H9 (cell line): ENCODE results near the gene IFT80. TPM values are rescaled to one million over a fixed set of nuclear protein-coding genes. Genes with fewer than 3 reads are reported as not detected.

Source experiments
- DNase-seq: peaks from one replicate; pipeline ENCODE4 v3.0.0-alpha.2; 2017
- H2AFZ ChIP-seq: one replicate; pipeline ENCODE4 v1.6.1; 2013; ENCODE audit warnings: mild to moderate bottlenecking, low read length, control low read depth, moderate library complexity
- H2AK5ac ChIP-seq: 2 replicates; pipeline ENCODE4 v1.6.1; 2013; ENCODE audit warnings: low read length, control low read depth, mixed read lengths; ENCODE audit not compliant: insufficient read length
- H2BK120ac ChIP-seq: one replicate; pipeline ENCODE4 v1.6.1; 2013; ENCODE audit warnings: low read depth, mild to moderate bottlenecking, low read length, control low read depth, inconsistent platforms; ENCODE audit not compliant: poor library complexity, severe bottlenecking
- H2BK12ac ChIP-seq: 2 replicates; pipeline ENCODE4 v1.6.1; 2013; ENCODE audit warnings: low read length, control low read depth, mixed read lengths, low read depth; ENCODE audit not compliant: insufficient read length
- H2BK15ac ChIP-seq: 2 replicates; pipeline ENCODE4 v1.6.1; 2013; ENCODE audit warnings: low read depth, low read length, control low read depth
- H2BK20ac ChIP-seq: one replicate; pipeline ENCODE4 v1.6.1; 2013; ENCODE audit warnings: low read depth, mild to moderate bottlenecking, low read length, control low read depth, inconsistent platforms; ENCODE audit not compliant: poor library complexity, severe bottlenecking
- H2BK5ac ChIP-seq: 2 replicates; pipeline ENCODE4 v1.6.1; 2013; ENCODE audit warnings: low read length, control low read depth, mixed read lengths; ENCODE audit not compliant: insufficient read length
- H3K14ac ChIP-seq: 2 replicates; pipeline ENCODE4 v1.6.1; 2013; ENCODE audit warnings: low read length, control low read depth; ENCODE audit not compliant: insufficient read depth
- H3K18ac ChIP-seq: 2 replicates; pipeline ENCODE4 v1.6.1; 2013; ENCODE audit warnings: low read depth, mild to moderate bottlenecking, mixed read lengths, low read length, control low read depth; ENCODE audit not compliant: insufficient read length
- H3K23ac ChIP-seq: 2 replicates; pipeline ENCODE4 v1.6.1; 2013; ENCODE audit warnings: low read length, control low read depth, mixed read lengths, low read depth; ENCODE audit not compliant: insufficient read length
- H3K23me2 ChIP-seq: 2 replicates; pipeline ENCODE4 v1.6.1; 2013; ENCODE audit warnings: low read depth, mild to moderate bottlenecking, mixed read lengths, low read length, control low read depth; ENCODE audit not compliant: insufficient read length, poor library complexity, severe bottlenecking
- H3K27ac ChIP-seq: 2 replicates; pipeline ENCODE4 v1.5.1; 2013; ENCODE audit warnings: low read length, control low read depth, mixed read lengths, low read depth; ENCODE audit not compliant: insufficient read length
- H3K27me3 ChIP-seq: 2 replicates; pipeline ENCODE4 v1.6.1; 2013; ENCODE audit warnings: low read length, control low read depth, inconsistent platforms; ENCODE audit not compliant: insufficient read depth
- H3K4ac ChIP-seq: 2 replicates; pipeline ENCODE4 v1.6.1; 2013; ENCODE audit warnings: low read depth, mild to moderate bottlenecking, control low read depth, inconsistent platforms, low read length, moderate library complexity
- H3K4me1 ChIP-seq: 2 replicates; pipeline ENCODE4 v1.6.1; 2013; ENCODE audit warnings: low read length, control low read depth, inconsistent platforms; ENCODE audit not compliant: insufficient read depth
- H3K4me2 ChIP-seq: 2 replicates; pipeline ENCODE4 v1.6.1; 2013; ENCODE audit warnings: low read length, control low read depth, mixed read lengths; ENCODE audit not compliant: insufficient read length, insufficient read depth
- H3K56ac ChIP-seq: 2 replicates; pipeline ENCODE4 v1.6.1; 2013; ENCODE audit warnings: low read depth, mild to moderate bottlenecking, mixed read lengths, low read length, control low read depth; ENCODE audit not compliant: insufficient read length
- H3K79me1 ChIP-seq: 2 replicates; pipeline ENCODE4 v1.6.1; 2013; ENCODE audit warnings: low read depth, mild to moderate bottlenecking, moderate library complexity, low read length, control low read depth, inconsistent platforms; ENCODE audit not compliant: insufficient read depth, poor library complexity, severe bottlenecking
- H3K79me2 ChIP-seq: 2 replicates; pipeline ENCODE4 v1.6.1; 2013; ENCODE audit warnings: low read length, control low read depth, inconsistent platforms; ENCODE audit not compliant: insufficient read depth
- H3K9ac ChIP-seq: 2 replicates; pipeline ENCODE4 v1.6.1; 2013; ENCODE audit warnings: low read length, control low read depth, mixed read lengths; ENCODE audit not compliant: insufficient read length; ENCODE audit errors: extremely low read depth
- H3K9me3 ChIP-seq: one replicate; pipeline ENCODE4 v1.6.1; 2013; ENCODE audit warnings: low read depth, low read length, inconsistent platforms; ENCODE audit not compliant: control insufficient read depth
- H3T11ph ChIP-seq: one replicate; pipeline ENCODE4 v1.6.1; 2013; ENCODE audit warnings: mild to moderate bottlenecking, low read length, control low read depth, inconsistent platforms
- H4K20me1 ChIP-seq: one replicate; pipeline ENCODE4 v1.6.1; 2013; ENCODE audit not compliant: control insufficient read depth, insufficient read length, insufficient read depth
- H4K5ac ChIP-seq: 2 replicates; pipeline ENCODE4 v1.6.1; 2013; ENCODE audit warnings: low read depth, mild to moderate bottlenecking, mixed read lengths, low read length, control low read depth; ENCODE audit not compliant: insufficient read length
- H4K8ac ChIP-seq: replicated peaks from 2 replicates; pipeline ENCODE4 v1.6.1; 2013; ENCODE audit warnings: low read length, control low read depth, mixed read lengths, low read depth; ENCODE audit not compliant: insufficient read length
- H4K91ac ChIP-seq: 2 replicates; pipeline ENCODE4 v1.6.1; 2013; ENCODE audit warnings: low read depth, mild to moderate bottlenecking, moderate library complexity, mixed read lengths, low read length, control low read depth; ENCODE audit not compliant: insufficient read length
- H3K27ac Mint-ChIP-seq, 3 experiments: 2 replicates in 2 of 3; 3 replicates in 1 of 3; pipeline ENCODE4 v1.8.0; 2020 to 2021; ENCODE audit warnings: mixed read lengths in 3 of 3, mild to moderate bottlenecking in 1 of 3, moderate library complexity in 1 of 3
- H3K27me3 Mint-ChIP-seq: 2 replicates; pipeline ENCODE4 v1.8.0; 2021; ENCODE audit warnings: low read depth, mild to moderate bottlenecking, moderate library complexity, mixed read lengths
- H3K36me3 Mint-ChIP-seq, 3 experiments: 2 replicates in 2 of 3; 3 replicates in 1 of 3; pipeline ENCODE4 v1.8.0; 2020 to 2021; ENCODE audit warnings: low read depth in 3 of 3, mixed read lengths in 3 of 3; ENCODE audit not compliant: insufficient read depth in 1 of 3
- H3K4me1 Mint-ChIP-seq, 2 experiments: 2 replicates each; pipeline ENCODE4 v1.8.0; 2020; ENCODE audit warnings: mixed read lengths in 2 of 2
- H3K4me3 Mint-ChIP-seq, 2 experiments: 2 replicates in 1 of 2; 3 replicates in 1 of 2; pipeline ENCODE4 v1.8.0; 2020 to 2021; ENCODE audit warnings: mild to moderate bottlenecking in 2 of 2, mixed read lengths in 2 of 2, moderate library complexity in 1 of 2
- H3K9me3 Mint-ChIP-seq, 2 experiments: 2 replicates in 1 of 2; 3 replicates in 1 of 2; pipeline ENCODE4 v1.8.0; 2020; ENCODE audit warnings: mild to moderate bottlenecking in 2 of 2, mixed read lengths in 2 of 2, moderate library complexity in 1 of 2
- CTCF ChIP-seq: fragments of 200-600 bp; sonication (generic); conservative IDR thresholded peaks from 3 replicates; pipeline ENCODE4 v1.8.0; 2021; ENCODE audit warnings: antibody characterized with exemption, mild to moderate bottlenecking
- WGBS: extraction: QIAGEN DNeasy Blood & Tissue Kit; methylation state at CpG from one replicate; pipeline ENCODE4 v1.1.7; 2013; ENCODE audit warnings: missing lambda C conversion rate, low lambda C conversion rate, mixed read lengths; ENCODE audit not compliant: insufficient read length; ENCODE audit errors: extremely low coverage; 5-methylcytosine and 5-hydroxymethylcytosine counted together
- total RNA-seq: library from RNA; stranded (reverse); gene quantifications from 2 replicates; pipeline ENCODE4 v1.2.1, GENCODE V29; 2021

IFT80 gene
- total RNA-seq, 1 experiment from 2014 or later = 29.0 TPM

DNA sequence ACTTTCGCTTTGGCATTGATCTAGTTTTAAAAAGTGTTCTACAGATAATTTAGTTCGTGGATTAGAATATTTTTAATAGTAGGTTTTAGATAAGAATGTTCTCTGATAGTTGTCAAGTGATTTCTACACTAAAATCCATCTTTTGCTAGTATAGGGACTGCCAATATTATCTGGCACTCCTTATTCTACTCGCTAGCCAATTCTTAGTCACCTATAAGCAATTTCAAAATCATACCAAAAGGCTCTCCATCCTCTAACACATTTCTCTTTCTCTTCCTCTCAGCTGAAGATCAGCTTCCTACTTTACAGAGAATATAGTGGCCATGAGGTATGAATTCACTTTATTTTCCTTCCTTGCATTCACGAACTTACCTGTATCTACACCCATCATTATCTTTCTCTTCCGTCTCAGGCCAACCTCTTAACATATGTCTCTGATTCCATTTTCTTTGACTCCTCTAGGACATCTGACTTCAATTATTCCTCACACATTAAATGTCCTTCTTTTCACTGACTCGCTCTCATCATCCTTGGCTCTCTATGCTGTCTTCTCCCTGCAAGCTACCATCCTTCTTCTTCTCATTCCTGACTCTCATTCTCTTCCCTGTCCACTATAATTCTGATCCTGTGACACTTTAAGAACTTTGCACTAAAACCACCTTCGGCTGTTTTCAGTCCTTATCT is 138.3 kb downstream of the IFT80 start:
- Histone ChIP-seq H3T11ph (no peak overlapping the region), H3K14ac (no peak overlapping the region), H3K9ac (no peak overlapping the region), H3K79me2 (no peaks in the 10 kb centered on the region), H2BK5ac (no peak overlapping the region), H2AK5ac (no peak overlapping the region), H3K18ac (no peak overlapping the region), H3K4ac (no peak overlapping the region), H3K23me2 (no peaks in the 10 kb centered on the region), H2BK12ac (no peak overlapping the region), H3K9me3 (no peaks in the 10 kb centered on the region), H4K5ac (no peak overlapping the region), H3K79me1 (no peaks in the 10 kb centered on the region), H4K8ac (no peak overlapping the region), H3K27ac (no peak overlapping the region), H2AFZ (no peak overlapping the region), H3K4me2 (no peak overlapping the region), H3K4me1 (no peaks in the 10 kb centered on the region), H3K23ac (no peak overlapping the region), H3K27me3 (no peaks in the 10 kb centered on the region), H4K91ac (no peak overlapping the region), H2BK120ac (no peak overlapping the region), H2BK15ac (no peak overlapping the region), H3K56ac (no peak overlapping the region), H2BK20ac (no peak overlapping the region), H4K20me1 (no peaks in the 10 kb centered on the region)
- no peak overlapping the region for H3K27ac Mint-ChIP-seq
- H3K9me3 Mint-ChIP-seq = no peaks in the 10 kb centered on the region
- no peak overlapping the region for H3K4me3 Mint-ChIP-seq
- H3K36me3 Mint-ChIP-seq = no peaks in the 10 kb centered on the region
- 100% methylated on average over 2 of the region's 7 CpGs for WGBS
- no peak for TF ChIP-seq CTCF
- no peaks in the 10 kb centered on the region for H3K4me1 Mint-ChIP-seq
- DNase-seq = no peak
- H3K27me3 Mint-ChIP-seq = no peaks in the 10 kb centered on the region
